Lung (tissue), 12 donors: ENCODE measurements around the gene RPL38. TPM values are rescaled to one million over a fixed set of nuclear protein-coding genes. Genes with fewer than 3 reads are reported as not detected.

Experiments used
- ATAC-seq: fragments of 200-7000 bp; cut with Tn5 transposase; one replicate; pipeline ENCODE4 v1.9.1; 2020; ENCODE audit warnings: moderate number of reproducible peaks; ENCODE audit not compliant: insufficient read depth, low FRiP score
- DNase-seq, 3 donors: peaks; one replicate each; pipeline ENCODE4 v3.0.0-alpha.2; 2013 to 2017
- H3K27ac ChIP-seq, 2 donors: one replicate each; pipeline ENCODE4 v1.5.1; 2013; ENCODE audit warnings: mild to moderate bottlenecking in 2 of 2, moderate library complexity in 2 of 2, control low read depth in 1 of 2, inconsistent platforms in 1 of 2, low read depth in 1 of 2, low read length in 1 of 2
- H3K27me3 ChIP-seq, 3 donors: one replicate each; pipeline ENCODE4 v1.5.1; 2013; ENCODE audit warnings: low read length in 2 of 3; ENCODE audit not compliant: control insufficient read depth in 3 of 3, insufficient read depth in 3 of 3
- H3K36me3 ChIP-seq, 4 donors: one replicate each; pipeline ENCODE4 v1.5.1; 2013; ENCODE audit warnings: low read length in 4 of 4, mild to moderate bottlenecking in 1 of 4, moderate library complexity in 1 of 4; ENCODE audit not compliant: control insufficient read depth in 4 of 4, insufficient read depth in 4 of 4
- H3K4me1 ChIP-seq, 5 donors: one replicate each; pipeline ENCODE4 v1.5.1; 2013; ENCODE audit warnings: low read length in 5 of 5, mild to moderate bottlenecking in 2 of 5, moderate library complexity in 1 of 5; ENCODE audit not compliant: control insufficient read depth in 5 of 5, insufficient read depth in 5 of 5
- H3K4me3 ChIP-seq: one replicate; pipeline ENCODE4 v1.5.1; 2013; ENCODE audit warnings: mild to moderate bottlenecking, control low read depth, moderate library complexity
- H3K9ac ChIP-seq, 2 donors: one replicate each; pipeline ENCODE4 v1.5.1; 2013; ENCODE audit warnings: low read length in 2 of 2, control low read depth in 1 of 2; ENCODE audit not compliant: insufficient read depth in 1 of 2
- H3K9me3 ChIP-seq, 4 donors: one replicate each; pipeline ENCODE4 v1.5.1; 2013; ENCODE audit warnings: low read length in 3 of 4, mild to moderate bottlenecking in 1 of 4, moderate library complexity in 1 of 4; ENCODE audit not compliant: control insufficient read depth in 4 of 4, insufficient read depth in 3 of 4
- WGBS, 2 donors: extraction: QIAGEN DNeasy Blood & Tissue Kit; methylation state at CpG; one replicate each; pipeline ENCODE4 v1.1.7; 2013; 5-methylcytosine and 5-hydroxymethylcytosine counted together
- polyA plus RNA-seq, 2 donors: library from polyadenylated mRNA; stranded (reverse); fragments of 200-250 nt; gene quantifications; one replicate each; pipeline ENCODE4 v1.2.1, GENCODE V29; 2013
- total RNA-seq, 2 donors: library from RNA; depleted of rRNA in 1 of 2; stranded (reverse); fragments of >200 nt in 1 of 2; gene quantifications; one replicate each; pipeline ENCODE4 v1.2.1, GENCODE V29; 2014 to 2021
- TF ChIP-seq, protein P1 (sequence below): IDR thresholded peaks from 2 replicates; pipeline ENCODE4 v1.5.1; 2012; ENCODE audit warnings: mild to moderate bottlenecking; ENCODE audit errors: control extremely low read depth, extremely low read depth
- donor health status: control.
- donor health status: control.
- donor health status: Bipolar disorder and iron deficiency.
- donor health status: healthy.
- donor health status: DM: yes; HTN: yes; CAD: no.

Gene RPL38
- total and polyA plus RNA-seq, 4 donors = 686 to 2,752 (median 1,090) TPM

GRCh38 chr17:74190807-74191406 is 12.6 kb upstream of the RPL38 start:
- WGBS, 2 donors = 54 to 68% methylated on average over 6 of the region's 6 CpGs
- peaks cover 0 to 18% (median 6%) of the 10 kb centered on the region in 3 donors for H3K27me3 ChIP-seq
- H3K4me3 ChIP-seq = no peak overlapping the region
- no peaks in the 10 kb centered on the region for H3K4me1 ChIP-seq
- DNase-seq = peak; percentile 45 to 65 (median 49)
- H3K36me3 ChIP-seq = no peaks in the 10 kb centered on the region
- ATAC-seq = no peak
- no peak overlapping the region for H3K9ac ChIP-seq
- TF ChIP-seq, protein P1, sequence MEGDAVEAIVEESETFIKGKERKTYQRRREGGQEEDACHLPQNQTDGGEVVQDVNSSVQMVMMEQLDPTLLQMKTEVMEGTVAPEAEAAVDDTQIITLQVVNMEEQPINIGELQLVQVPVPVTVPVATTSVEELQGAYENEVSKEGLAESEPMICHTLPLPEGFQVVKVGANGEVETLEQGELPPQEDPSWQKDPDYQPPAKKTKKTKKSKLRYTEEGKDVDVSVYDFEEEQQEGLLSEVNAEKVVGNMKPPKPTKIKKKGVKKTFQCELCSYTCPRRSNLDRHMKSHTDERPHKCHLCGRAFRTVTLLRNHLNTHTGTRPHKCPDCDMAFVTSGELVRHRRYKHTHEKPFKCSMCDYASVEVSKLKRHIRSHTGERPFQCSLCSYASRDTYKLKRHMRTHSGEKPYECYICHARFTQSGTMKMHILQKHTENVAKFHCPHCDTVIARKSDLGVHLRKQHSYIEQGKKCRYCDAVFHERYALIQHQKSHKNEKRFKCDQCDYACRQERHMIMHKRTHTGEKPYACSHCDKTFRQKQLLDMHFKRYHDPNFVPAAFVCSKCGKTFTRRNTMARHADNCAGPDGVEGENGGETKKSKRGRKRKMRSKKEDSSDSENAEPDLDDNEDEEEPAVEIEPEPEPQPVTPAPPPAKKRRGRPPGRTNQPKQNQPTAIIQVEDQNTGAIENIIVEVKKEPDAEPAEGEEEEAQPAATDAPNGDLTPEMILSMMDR = no peak
- H3K27ac ChIP-seq = no peak overlapping the region
- no peaks in the 10 kb centered on the region for H3K9me3 ChIP-seq

GRCh38 chr17:74192950-74193781 is 10.3 kb upstream of the RPL38 start:
- H3K27me3 ChIP-seq = peaks cover 4 to 28% (median 6%) of the 10 kb centered on the region in 3 donors
- H3K36me3 ChIP-seq = no peaks in the 10 kb centered on the region
- no peak overlapping the region for H3K27ac ChIP-seq
- no peak overlapping the region for H3K4me3 ChIP-seq
- peak; percentile 68 for ATAC-seq
- no peaks in the 10 kb centered on the region for H3K4me1 ChIP-seq
- no peak overlapping the region for H3K9ac ChIP-seq
- no peaks in the 10 kb centered on the region for H3K9me3 ChIP-seq
- WGBS, 2 donors = 32 to 37% methylated on average over 12 of the region's 12 CpGs
- no peak for DNase-seq
- TF ChIP-seq, protein P1 = no peak

DNA sequence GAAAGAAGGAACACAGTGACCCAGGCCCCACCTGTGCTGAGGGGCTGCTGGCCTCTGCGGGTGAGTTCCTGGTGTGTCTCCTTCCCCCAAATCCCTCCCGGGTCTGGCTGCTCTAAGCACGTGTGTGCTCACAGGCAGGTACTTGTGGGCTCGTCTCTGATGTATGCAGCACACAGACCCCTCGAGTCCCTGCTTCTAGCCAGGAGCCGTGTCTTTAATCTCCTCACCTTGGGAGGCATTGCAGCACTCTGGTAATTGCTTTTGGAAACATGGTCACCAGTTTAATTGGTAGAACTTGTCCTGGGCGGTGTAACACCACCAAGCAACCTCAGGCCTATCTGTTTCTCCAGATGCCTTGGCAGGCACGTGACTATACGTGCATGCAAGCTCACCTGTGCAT is 8.8 kb upstream of the RPL38 start:
- TF ChIP-seq, protein P1 = no peak
- Histone ChIP-seq H3K27ac (no peak overlapping the region), H3K9me3 (no peaks in the 10 kb centered on the region), H3K4me1 (no peaks in the 10 kb centered on the region), H3K9ac (no peak overlapping the region), H3K36me3 (no peaks in the 10 kb centered on the region), H3K4me3 (no peak overlapping the region), H3K27me3 (peaks cover 4 to 28% (median 6%) of the 10 kb centered on the region in 3 donors)
- ATAC-seq (no peak), DNase-seq (no peak)
- 68 to 83% methylated on average over 9 of the region's 9 CpGs for WGBS, 2 donors
